HepG2 (cell line): ENCODE measurements around the gene ADGRV1. TPM values are rescaled to one million over a fixed set of nuclear protein-coding genes. Genes with fewer than 3 reads are reported as not detected.
A peak's percentile ranks its signal among the peaks of the same experiment; 100 is the strongest.

Experiments used
- ATAC-seq: fragments of 200-7000 bp; cut with Tn5 transposase; 3 replicates; pipeline ENCODE4 v1.9.1; 2020; ENCODE audit warnings: mild to moderate bottlenecking, moderate library complexity
- BruUV-seq: library from RNA; stranded (reverse); fragments of 400-500 nt; replicated peaks from 2 replicates; lab custom pipeline; 2021; lab: Mats Ljungman, UMichigan
- CTCF ChIA-PET: fragments of 300-600 bp; formaldehyde crosslinking; extraction: SDS; loops from one replicate; lab custom pipeline; 2021; ENCODE audit warnings: low total read pairs, inconsistent platforms, low intra/inter-chr PET ratio; lab: Yijun Ruan, JAX
- POLR2A ChIA-PET: fragments of 350-600 bp; sonication (Branson Sonifier 250); formaldehyde crosslinking; loops from one replicate; lab custom pipeline; 2020; ENCODE audit warnings: antibody characterized with exemption, inconsistent platforms; lab: Yijun Ruan, JAX
- DNase-seq: peaks from one replicate; pipeline ENCODE4 v3.0.0-alpha.2; 2015; ENCODE audit warnings: low spot score
- FAIRE-seq: peaks from 3 replicates; lab custom pipeline; 2011; peaks lifted over from hg19 to GRCh38; lab: Jason Lieb, UNC
- H2AFZ ChIP-seq: one replicate; pipeline ENCODE4 v1.6.1; 2011; ENCODE audit warnings: low read length, inconsistent platforms
- H3K27ac ChIP-seq: fragments of 300-600 bp; 3 replicates; pipeline ENCODE4 v1.8.0; 2011; ENCODE audit warnings: mixed run types, mild to moderate bottlenecking, mixed read lengths, low read length, inconsistent platforms; ENCODE audit not compliant: insufficient read depth; ENCODE audit errors: extremely low read length
- H3K27me3 ChIP-seq, 2 experiments: fragments of 200-600 bp in 1 of 2; 2 replicates in 1 of 2; 3 replicates in 1 of 2; pipeline versions ENCODE4 v1.6.0 to v1.8.0; 2011; ENCODE audit warnings: low read length in 2 of 2, mild to moderate bottlenecking in 2 of 2, moderate library complexity in 2 of 2, inconsistent platforms in 1 of 2; ENCODE audit not compliant: insufficient read depth in 2 of 2, control insufficient read depth in 1 of 2
- H3K36me3 ChIP-seq, 2 experiments: fragments of 200-600 bp in 1 of 2; replicated peaks in 1 of 2; 2 replicates in 1 of 2; 3 replicates in 1 of 2; pipeline versions ENCODE4 v1.5.1 to v1.8.0; 2011; ENCODE audit warnings: low read length in 2 of 2, inconsistent platforms in 1 of 2; ENCODE audit not compliant: insufficient read depth in 2 of 2, control insufficient read depth in 1 of 2
- H3K4me1 ChIP-seq: 2 replicates; pipeline ENCODE4 v1.5.1; 2012; ENCODE audit warnings: low read length, inconsistent platforms; ENCODE audit not compliant: insufficient read depth
- H3K4me2 ChIP-seq: 2 replicates; pipeline ENCODE4 v1.6.0; 2011; ENCODE audit warnings: low read depth, low read length, inconsistent platforms
- H3K4me3 ChIP-seq, 3 experiments: fragments of 200-600 bp in 1 of 3; sonication (generic), shearing (Covaris generic) in 1 of 3; replicated peaks in 1 of 3; 2 replicates each; pipeline ENCODE4 v1.5.1; 2011 to 2016; ENCODE audit warnings: low read length in 3 of 3, inconsistent platforms in 2 of 3, low read depth in 2 of 3, mild to moderate bottlenecking in 2 of 3, control low read depth in 1 of 3, mixed read lengths in 1 of 3; ENCODE audit not compliant: insufficient read depth in 1 of 3
- H3K79me2 ChIP-seq: one replicate; pipeline ENCODE4 v1.6.1; 2011; ENCODE audit warnings: low read length, inconsistent platforms; ENCODE audit not compliant: insufficient read depth
- H3K9ac ChIP-seq: 2 replicates; pipeline ENCODE4 v1.6.0; 2011; ENCODE audit warnings: mild to moderate bottlenecking, low read depth, low read length, inconsistent platforms; ENCODE audit not compliant: insufficient read depth
- H3K9me3 ChIP-seq: 2 replicates; pipeline ENCODE4 v1.5.1; 2012; ENCODE audit warnings: mild to moderate bottlenecking, low read length
- H4K20me1 ChIP-seq: 2 replicates; pipeline ENCODE4 v1.6.0; 2011; ENCODE audit warnings: inconsistent platforms, mild to moderate bottlenecking, low read length, moderate library complexity; ENCODE audit not compliant: insufficient read depth
- ARNT ChIP-seq: fragments of 450-650 bp; IDR thresholded peaks from 2 replicates; pipeline ENCODE4 v1.6.1; 2017
- ATF1 ChIP-seq: IDR thresholded peaks from 2 replicates; pipeline ENCODE4 v1.6.1; 2016; ENCODE audit warnings: mild to moderate bottlenecking, control low read depth
- DMAP1 ChIP-seq: IDR thresholded peaks from 2 replicates; pipeline ENCODE4 v1.6.1; 2016
- MAFF ChIP-seq: IDR thresholded peaks from 2 replicates; pipeline ENCODE4 v1.6.1; 2011; ENCODE audit warnings: low read depth, low read length, improper control_type of control experiment
- NCOA5 ChIP-seq: sonication (generic); formaldehyde crosslinking; IDR thresholded peaks from 2 replicates; pipeline ENCODE4 v1.4.0; 2020; ENCODE audit warnings: missing genetic modification reagents
- NR2F2 ChIP-seq: IDR thresholded peaks from 2 replicates; pipeline ENCODE4 v1.6.1; 2012; ENCODE audit warnings: low read depth, inconsistent platforms, borderline replicate concordance
- RXRA ChIP-seq: sonication (generic); formaldehyde crosslinking; IDR thresholded peaks from 2 replicates; pipeline ENCODE4 v1.5.1; 2020; ENCODE audit warnings: missing genetic modification reagents
- SKIL ChIP-seq: sonication (generic); formaldehyde crosslinking; IDR thresholded peaks from 2 replicates; pipeline ENCODE4 v1.8.0; 2022; ENCODE audit warnings: missing genetic modification reagents, mild to moderate bottlenecking, moderate library complexity, borderline replicate concordance
- TOE1 ChIP-seq: sonication (generic); formaldehyde crosslinking; IDR thresholded peaks from 2 replicates; pipeline ENCODE4 v1.4.0; 2020; ENCODE audit warnings: mild to moderate bottlenecking, missing genetic modification reagents
- ZNF275 ChIP-seq: sonication (generic); formaldehyde crosslinking; IDR thresholded peaks from 2 replicates; pipeline ENCODE4 v1.8.0; 2022; ENCODE audit warnings: missing genetic modification reagents, mild to moderate bottlenecking, inconsistent platforms, borderline replicate concordance
- WGBS: methylation state at CpG from one replicate; pipeline ENCODE4 v1.1.6; 2017; ENCODE audit warnings: low lambda C conversion rate; 5-methylcytosine and 5-hydroxymethylcytosine counted together
- in situ Hi-C: cut with HindIII; loops from 2 replicates; pipeline ENCODE4 v1.10.0; 2017; ENCODE audit warnings: low pct_unique_long_range_greater_than_20kb; ENCODE audit not compliant: extremely low pct_ligation_motif_present
- intact Hi-C: fragments of 100-400 bp; cut with micrococcal nuclease; formaldehyde crosslinking; loops from one replicate; pipeline ENCODE4 v1.10.0; 2022; ENCODE audit not compliant: unreplicated experiment
- polyA plus RNA-seq, 8 experiments: library from polyadenylated mRNA; depleted of rRNA in 3 of 8; stranded (reverse) in 7 of 8; unstranded in 1 of 8; fragments of >200 nt; fragmentation: Illumina TruSeq in 4 of 8; extraction: Trizol in 4 of 8; gene quantifications; 2 replicates each; pipeline versions ENCODE4 v1.2.1 to v1.2.3, GENCODE V29; 2011 to 2016; ENCODE audit warnings: low read depth in 4 of 8, missing spikeins in 1 of 8, mixed read lengths in 1 of 8; ENCODE audit not compliant: insufficient read depth in 1 of 8
- total RNA-seq, 5 experiments: library from RNA; depleted of rRNA; stranded (reverse); fragments of >200 nt; fragmentation: Illumina TruSeq; extraction: Trizol; gene quantifications; 2 replicates each; pipeline ENCODE4 v1.2.3, GENCODE V29; 2016; ENCODE audit warnings: low read depth in 1 of 5
- TF ChIP-seq, protein P1 (sequence below): sonication (generic); formaldehyde crosslinking; IDR thresholded peaks from 2 replicates; pipeline ENCODE4 v1.4.0; 2020; ENCODE audit warnings: missing genetic modification reagents
- TF ChIP-seq, protein P2 (sequence below): sonication (generic); formaldehyde crosslinking; IDR thresholded peaks from 2 replicates; pipeline ENCODE4 v1.4.0; 2020; ENCODE audit warnings: missing genetic modification reagents, borderline replicate concordance

The ADGRV1 gene
- total and polyA plus RNA-seq, 2 of the 13 experiments (the other 11 are each of a cell fraction or from before 2014, with no cell fraction given), result 1.7 to 3.9 TPM

DNA sequence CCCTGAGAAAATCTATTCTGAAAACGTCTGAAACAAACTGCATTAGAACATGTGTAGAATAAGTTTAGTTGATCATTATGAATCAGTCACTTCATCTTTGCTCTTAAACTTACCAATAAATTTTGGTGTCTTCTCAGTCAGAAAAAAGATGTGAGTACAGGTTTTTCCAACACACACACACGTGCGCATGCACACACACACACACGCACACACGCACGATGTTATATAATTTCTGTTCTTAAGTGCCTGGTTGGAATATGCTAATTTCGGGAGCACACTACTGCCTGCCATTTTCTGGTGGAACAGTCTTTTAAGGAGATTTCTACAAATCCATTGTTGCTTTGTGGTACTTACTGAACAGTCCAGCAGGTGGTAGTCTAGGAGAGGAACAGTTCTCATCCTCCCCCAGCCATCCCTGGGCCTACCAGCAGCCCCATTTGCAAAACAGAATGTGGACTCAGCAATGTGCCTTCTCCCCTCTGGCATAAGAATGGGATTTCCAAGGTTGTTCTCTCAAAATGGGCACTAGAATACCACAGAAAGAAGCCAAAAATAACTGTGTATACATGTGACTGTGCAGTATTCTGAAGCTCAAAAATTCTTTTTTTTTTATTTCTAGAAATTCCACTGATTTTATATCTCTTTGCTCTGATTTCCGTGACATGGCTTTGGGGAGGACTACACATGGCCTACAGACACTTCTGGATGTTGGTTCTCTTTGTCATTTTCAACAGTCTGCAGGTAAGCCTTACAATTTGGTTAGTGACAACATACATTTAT is 543.2 kb downstream of the ADGRV1 start (continued):
- TF ChIP-seq, protein P1, sequence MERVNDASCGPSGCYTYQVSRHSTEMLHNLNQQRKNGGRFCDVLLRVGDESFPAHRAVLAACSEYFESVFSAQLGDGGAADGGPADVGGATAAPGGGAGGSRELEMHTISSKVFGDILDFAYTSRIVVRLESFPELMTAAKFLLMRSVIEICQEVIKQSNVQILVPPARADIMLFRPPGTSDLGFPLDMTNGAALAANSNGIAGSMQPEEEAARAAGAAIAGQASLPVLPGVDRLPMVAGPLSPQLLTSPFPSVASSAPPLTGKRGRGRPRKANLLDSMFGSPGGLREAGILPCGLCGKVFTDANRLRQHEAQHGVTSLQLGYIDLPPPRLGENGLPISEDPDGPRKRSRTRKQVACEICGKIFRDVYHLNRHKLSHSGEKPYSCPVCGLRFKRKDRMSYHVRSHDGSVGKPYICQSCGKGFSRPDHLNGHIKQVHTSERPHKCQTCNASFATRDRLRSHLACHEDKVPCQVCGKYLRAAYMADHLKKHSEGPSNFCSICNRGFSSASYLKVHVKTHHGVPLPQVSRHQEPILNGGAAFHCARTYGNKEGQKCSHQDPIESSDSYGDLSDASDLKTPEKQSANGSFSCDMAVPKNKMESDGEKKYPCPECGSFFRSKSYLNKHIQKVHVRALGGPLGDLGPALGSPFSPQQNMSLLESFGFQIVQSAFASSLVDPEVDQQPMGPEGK, result peak; percentile 48; the same call in 1 of the 2 replicates
- TF ChIP-seq MAFF (0 out of 2 replicates have a peak, but pooled peaks have one; percentile 47), TOE1 (CRISPR knock-in tag) (no peak)

DNA sequence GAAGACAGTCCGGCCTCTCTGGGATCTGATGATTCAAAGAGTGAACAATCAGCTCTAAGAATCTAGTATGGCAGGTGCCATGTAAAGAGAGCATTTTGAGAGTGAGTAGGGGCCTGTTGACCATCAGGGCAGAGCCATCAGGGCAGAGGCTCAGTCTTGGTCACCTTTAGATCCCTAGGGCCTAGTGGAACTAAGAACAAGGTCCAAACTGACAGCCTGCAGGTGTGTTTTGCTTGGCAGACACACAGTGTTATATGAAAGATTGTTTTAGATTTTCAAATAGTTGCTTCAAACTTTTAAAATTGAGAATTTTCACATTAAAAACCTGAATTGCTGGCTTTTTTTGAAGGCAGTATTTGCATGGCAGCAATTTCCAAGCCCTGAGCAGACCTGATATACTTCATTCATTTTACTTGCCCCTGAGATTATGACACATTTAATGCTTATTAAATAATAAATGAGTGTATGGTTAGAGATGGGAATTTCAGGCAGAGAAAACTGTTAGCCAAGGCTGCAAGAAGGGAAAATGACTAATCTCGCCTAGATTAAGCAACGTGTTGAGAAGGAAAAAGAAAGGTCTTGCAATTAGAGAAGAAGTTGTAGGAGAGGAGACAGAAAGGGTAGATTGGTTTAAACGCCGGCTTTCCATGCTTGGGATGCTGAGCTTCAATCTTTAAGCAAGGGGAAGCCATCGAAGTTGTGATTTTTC is 544.9 kb downstream of the ADGRV1 start:
- ChIA-PET POLR2A (no interaction called here), CTCF (interaction anchor here (4.6 kb wide), 1 partner anchor 281 kb away, joined by 60 read pairs; the partner anchor contains the start of gene ARRDC3)
- Histone ChIP-seq H3K9ac (no peak overlapping the region), H2AFZ (no peak overlapping the region), H3K9me3 (no peaks in the 10 kb centered on the region), H3K27ac (no peak overlapping the region), H3K4me1 (peaks cover 11% of the 10 kb centered on the region), H4K20me1 (no peaks in the 10 kb centered on the region), H3K4me3 (no peak overlapping the region), H3K27me3 (no peaks in the 10 kb centered on the region), H3K36me3 (no peaks in the 10 kb centered on the region), H3K4me2 (no peak overlapping the region), H3K79me2 (no peaks in the 10 kb centered on the region)
- no peak for ATAC-seq
- no TSS peak for BruUV-seq
- 59% methylated on average over 6 of the region's 6 CpGs for WGBS
- DNase-seq, result no peak
- FAIRE-seq, result no peak
- intact Hi-C loops (no loop called here), in situ Hi-C loops (loop anchor here (10.0 kb wide), 2 partner anchors 281 to 311 kb away; partner anchors contain the start of gene ARRDC3)
- TF ChIP-seq RXRA (CRISPR knock-in tag) (no peak), ATF1 (CRISPR knock-in tag) (no peak), NCOA5 (no peak), DMAP1 (CRISPR knock-in tag) (no peak), ARNT (no peak), ZNF275 (CRISPR knock-in tag) (no peak), SKIL (CRISPR knock-in tag) (no peak), NR2F2 (no peak)
- TF ChIP-seq, protein P2, sequence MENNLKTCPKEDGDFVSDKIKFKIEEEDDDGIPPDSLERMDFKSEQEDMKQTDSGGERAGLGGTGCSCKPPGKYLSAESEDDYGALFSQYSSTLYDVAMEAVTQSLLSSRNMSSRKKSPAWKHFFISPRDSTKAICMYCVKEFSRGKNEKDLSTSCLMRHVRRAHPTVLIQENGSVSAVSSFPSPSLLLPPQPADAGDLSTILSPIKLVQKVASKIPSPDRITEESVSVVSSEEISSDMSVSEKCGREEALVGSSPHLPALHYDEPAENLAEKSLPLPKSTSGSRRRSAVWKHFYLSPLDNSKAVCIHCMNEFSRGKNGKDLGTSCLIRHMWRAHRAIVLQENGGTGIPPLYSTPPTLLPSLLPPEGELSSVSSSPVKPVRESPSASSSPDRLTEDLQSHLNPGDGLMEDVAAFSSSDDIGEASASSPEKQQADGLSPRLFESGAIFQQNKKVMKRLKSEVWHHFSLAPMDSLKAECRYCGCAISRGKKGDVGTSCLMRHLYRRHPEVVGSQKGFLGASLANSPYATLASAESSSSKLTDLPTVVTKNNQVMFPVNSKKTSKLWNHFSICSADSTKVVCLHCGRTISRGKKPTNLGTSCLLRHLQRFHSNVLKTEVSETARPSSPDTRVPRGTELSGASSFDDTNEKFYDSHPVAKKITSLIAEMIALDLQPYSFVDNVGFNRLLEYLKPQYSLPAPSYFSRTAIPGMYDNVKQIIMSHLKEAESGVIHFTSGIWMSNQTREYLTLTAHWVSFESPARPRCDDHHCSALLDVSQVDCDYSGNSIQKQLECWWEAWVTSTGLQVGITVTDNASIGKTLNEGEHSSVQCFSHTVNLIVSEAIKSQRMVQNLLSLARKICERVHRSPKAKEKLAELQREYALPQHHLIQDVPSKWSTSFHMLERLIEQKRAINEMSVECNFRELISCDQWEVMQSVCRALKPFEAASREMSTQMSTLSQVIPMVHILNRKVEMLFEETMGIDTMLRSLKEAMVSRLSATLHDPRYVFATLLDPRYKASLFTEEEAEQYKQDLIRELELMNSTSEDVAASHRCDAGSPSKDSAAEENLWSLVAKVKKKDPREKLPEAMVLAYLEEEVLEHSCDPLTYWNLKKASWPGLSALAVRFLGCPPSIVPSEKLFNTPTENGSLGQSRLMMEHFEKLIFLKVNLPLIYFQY, result no peak
